Measurements from ENCODE around the gene IL16. TPM values are rescaled to one million over a fixed set of nuclear protein-coding genes. Genes with fewer than 3 reads are reported as not detected.

IL16 gene
- total RNA-seq, 1 experiment from 2014 or later: 1.8 TPM

DNA sequence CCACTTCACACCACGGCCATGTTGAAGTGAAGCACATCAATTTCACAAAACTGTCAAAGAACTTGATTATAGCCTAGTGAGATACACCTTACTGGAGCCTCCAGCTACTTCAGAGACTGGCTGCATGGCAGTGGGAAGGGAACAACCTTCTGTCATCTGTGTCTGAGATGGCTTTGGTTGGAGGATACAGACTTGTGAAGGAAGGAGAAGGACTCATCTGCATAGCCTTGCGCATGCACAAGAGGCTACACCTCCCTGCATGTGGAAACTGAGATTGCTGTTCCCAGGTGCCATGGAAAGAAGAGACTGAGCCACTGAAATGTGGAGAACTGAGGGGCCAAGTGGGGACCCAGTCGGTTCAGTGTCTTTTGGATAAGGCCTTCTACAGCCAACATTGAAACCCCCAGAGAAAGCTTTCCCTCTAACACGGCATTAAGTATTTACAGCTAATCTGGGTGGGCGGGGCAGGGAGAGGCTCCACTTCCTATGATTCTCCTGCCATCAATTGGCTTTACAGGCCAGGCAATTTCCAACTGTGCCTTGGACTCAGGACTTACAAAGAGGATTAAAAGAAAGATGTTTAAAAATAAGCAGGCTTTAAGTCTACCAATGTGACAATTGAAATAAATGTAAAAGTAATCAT, 58.8 kb downstream of the IL16 start:
- CTCF ChIA-PET: no interaction called here
- Histone ChIP-seq H3K4me3 (ENCODE audit: low read depth, low read length, poor library complexity, severe bottlenecking) (no peak overlapping the region), H3K36me3 (ENCODE audit: insufficient read depth, low read length, poor library complexity, severe bottlenecking) (no peaks in the 10 kb centered on the region), H3K27me3 (replicated peaks; ENCODE audit: insufficient read depth, low read depth, low read length, poor library complexity) (peaks cover 2% of the 10 kb centered on the region), H3K9me3 (ENCODE audit: low read depth, low read length, poor library complexity, severe bottlenecking) (no peaks in the 10 kb centered on the region), H3K4me1 (ENCODE audit: insufficient read depth, low read length, poor library complexity, severe bottlenecking) (no peaks in the 10 kb centered on the region), H3K27ac (ENCODE audit: low read depth, low read length, poor library complexity, severe bottlenecking) (no peak overlapping the region)
- DNase-seq (ENCODE audit: low spot score): peak; percentile 22
- POLR2A ChIA-PET (ENCODE audit: low non-redundant PET): no interaction called here
- BruUV-seq (replicated peaks): no TSS peak
- intact Hi-C loops (cut with micrococcal nuclease; ENCODE audit: unreplicated experiment): no loop called here
- no peak for TF ChIP-seq EZH2 (IDR thresholded peaks at IDR 0.05; ENCODE audit: borderline replicate concordance, low read depth, low read length, poor library complexity, severe bottlenecking)
- TF ChIP-seq CTCF (conservative IDR thresholded peaks at IDR 0.05; ENCODE audit: low read depth, low read length): no peak

DNA sequence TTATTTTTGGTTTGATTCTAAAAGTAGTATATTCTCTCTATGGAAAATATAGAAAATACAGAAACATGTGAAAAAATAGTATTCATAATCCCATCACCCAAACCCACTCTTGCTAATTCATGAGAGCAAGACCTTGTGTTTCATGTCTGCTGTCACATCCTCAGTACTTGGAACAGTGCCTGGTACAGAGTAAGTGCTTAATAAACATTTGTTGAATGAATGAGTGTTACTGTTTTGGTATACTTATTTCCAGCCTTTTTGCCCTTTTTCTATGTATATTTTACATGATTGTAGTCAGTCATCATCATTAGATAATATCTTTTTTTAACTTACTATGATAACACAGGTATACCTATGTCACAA, 59.3 kb downstream of the IL16 start:
- BruUV-seq (replicated peaks): no TSS peak
- H3K27ac ChIP-seq (ENCODE audit: low read depth, low read length, poor library complexity, severe bottlenecking): no peak overlapping the region
- TF ChIP-seq EZH2 (IDR thresholded peaks at IDR 0.05; ENCODE audit: borderline replicate concordance, low read depth, low read length, poor library complexity, severe bottlenecking): no peak
- TF ChIP-seq CTCF (conservative IDR thresholded peaks at IDR 0.05; ENCODE audit: low read depth, low read length): no peak
- H3K4me3 ChIP-seq (ENCODE audit: low read depth, low read length, poor library complexity, severe bottlenecking): no peak overlapping the region
- POLR2A ChIA-PET (ENCODE audit: low non-redundant PET): no interaction called here
- DNase-seq (ENCODE audit: low spot score): no peak
- no peaks in the 10 kb centered on the region for H3K9me3 ChIP-seq (ENCODE audit: low read depth, low read length, poor library complexity, severe bottlenecking)
- intact Hi-C loops (cut with micrococcal nuclease; ENCODE audit: unreplicated experiment): loop anchor here (2.0 kb wide), 1 partner anchor 101 kb away; no protein-coding TSS in a partner anchor
- CTCF ChIA-PET: no interaction called here
- no peaks in the 10 kb centered on the region for H3K4me1 ChIP-seq (ENCODE audit: insufficient read depth, low read length, poor library complexity, severe bottlenecking)
- no peaks in the 10 kb centered on the region for H3K36me3 ChIP-seq (ENCODE audit: insufficient read depth, low read length, poor library complexity, severe bottlenecking)
- H3K27me3 ChIP-seq (replicated peaks; ENCODE audit: insufficient read depth, low read depth, low read length, poor library complexity): peaks cover 5% of the 10 kb centered on the region

- TF ChIP-seq CTCF (conservative IDR thresholded peaks at IDR 0.05; ENCODE audit: low read depth, low read length) (peak; percentile 50; the same call in 1 of the 2 replicates), EZH2 (IDR thresholded peaks at IDR 0.05; ENCODE audit: borderline replicate concordance, low read depth, low read length, poor library complexity, severe bottlenecking) (no peak)
- no TSS peak for BruUV-seq (replicated peaks)
- CTCF ChIA-PET: no interaction called here
- DNase-seq (ENCODE audit: low spot score): peak; percentile 39
- H3K36me3 ChIP-seq (ENCODE audit: insufficient read depth, low read length, poor library complexity, severe bottlenecking): no peaks in the 10 kb centered on the region
- POLR2A ChIA-PET (ENCODE audit: low non-redundant PET): no interaction called here
- no peaks in the 10 kb centered on the region for H3K9me3 ChIP-seq (ENCODE audit: low read depth, low read length, poor library complexity, severe bottlenecking)
- H3K4me3 ChIP-seq (ENCODE audit: low read depth, low read length, poor library complexity, severe bottlenecking): no peak overlapping the region
- no peaks in the 10 kb centered on the region for H3K4me1 ChIP-seq (ENCODE audit: insufficient read depth, low read length, poor library complexity, severe bottlenecking)
- H3K27me3 ChIP-seq (replicated peaks; ENCODE audit: insufficient read depth, low read depth, low read length, poor library complexity): peaks cover 5% of the 10 kb centered on the region
- no peak overlapping the region for H3K27ac ChIP-seq (ENCODE audit: low read depth, low read length, poor library complexity, severe bottlenecking)
- intact Hi-C loops (cut with micrococcal nuclease; ENCODE audit: unreplicated experiment): loop anchor here (2.0 kb wide), 1 partner anchor 102 kb away; no protein-coding TSS in a partner anchor
Measured at GRCh38 chr15:81256916-81257315, 60.2 kb downstream of the IL16 start.
